GM23338 (cell line): Measurements from ENCODE around the gene KLHL12.

Experiments
- CREB1 ChIP-seq: fragments of 250-450 bp; sonication (Bioruptor Pico); IDR thresholded peaks from 2 replicates; pipeline ENCODE4 v1.5.0; 2020; ENCODE audit warnings: low read depth, mild to moderate bottlenecking, moderate library complexity
- CTCF ChIP-seq, 2 experiments: fragments of 200-600 bp in 1 of 2; sonication (generic) in 1 of 2; conservative IDR thresholded peaks; 2 replicates each; pipeline versions ENCODE4 v1.5.1 to v1.6.1; 2016 to 2017; ENCODE audit warnings: antibody characterized with exemption in 2 of 2, low read depth in 2 of 2, mild to moderate bottlenecking in 2 of 2, moderate library complexity in 1 of 2
- EZH2 ChIP-seq: fragments of 200-600 bp; sonication (generic); IDR thresholded peaks from one replicate; pipeline ENCODE4 v1.8.0; 2017; ENCODE audit warnings: antibody characterized with exemption, mild to moderate bottlenecking, low read depth; ENCODE audit not compliant: unreplicated experiment
- EZH2phosphoT487 ChIP-seq: fragments of 200-600 bp; sonication (generic); IDR thresholded peaks from one replicate; pipeline ENCODE4 v1.8.1; 2018; ENCODE audit warnings: antibody characterized with exemption; ENCODE audit not compliant: unreplicated experiment
- JUNB ChIP-seq: IDR thresholded peaks from one replicate; pipeline ENCODE4 v1.6.1; 2016; ENCODE audit warnings: antibody characterized with exemption; ENCODE audit not compliant: unreplicated experiment
- NANOG ChIP-seq: IDR thresholded peaks from 2 replicates; pipeline ENCODE4 v1.6.1; 2016; ENCODE audit warnings: antibody characterized with exemption, borderline replicate concordance
- POLR2AphosphoS5 ChIP-seq: IDR thresholded peaks from 2 replicates; pipeline ENCODE4 v1.6.1; 2016; ENCODE audit warnings: antibody characterized with exemption, low read depth
- REST ChIP-seq: IDR thresholded peaks from one replicate; pipeline ENCODE4 v1.6.1; 2018; ENCODE audit warnings: antibody characterized with exemption; ENCODE audit not compliant: unreplicated experiment
- ZNF331 ChIP-seq: fragments of 250-450 bp; sonication (Bioruptor Pico); IDR thresholded peaks from 2 replicates; pipeline ENCODE4 v1.5.0; 2020; ENCODE audit warnings: low read depth, mild to moderate bottlenecking, moderate library complexity

DNA sequence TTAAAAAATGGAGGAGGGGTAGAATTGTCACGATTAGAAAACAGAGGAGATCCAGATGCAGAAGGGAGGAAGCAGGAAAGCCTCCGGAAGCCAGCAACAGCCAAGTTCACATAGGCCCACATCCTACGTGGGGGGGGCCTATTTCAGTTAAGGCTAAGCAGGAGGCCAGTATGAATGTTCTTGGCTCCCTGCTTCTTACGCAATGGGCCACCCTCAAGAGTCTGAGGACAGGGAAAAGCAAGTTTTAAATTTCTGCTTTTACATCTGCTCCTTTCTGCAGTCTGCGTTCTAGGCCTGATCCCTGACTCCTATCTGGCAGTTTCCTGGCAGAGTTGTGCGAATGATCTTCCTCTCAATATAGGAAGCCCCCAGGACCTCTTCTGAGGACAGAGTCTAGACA lies 68.7 kb downstream of the KLHL12 start:
- TF ChIP-seq EZH2phosphoT487 (no peak), EZH2 (no peak), CTCF (conservative IDR thresholded peaks at IDR 0.05; ENCODE audit: low read depth in 2 of 2) (no peak), POLR2AphosphoS5 (no peak), REST (no peak), ZNF331 (CRISPR knock-in tag) (no peak), CREB1 (CRISPR knock-in tag) (no peak), JUNB (no peak), NANOG (no peak)
